Mononuclear cell (primary cell): Measurements from ENCODE around the gene SERPINH1. TPM values are rescaled to one million over a fixed set of nuclear protein-coding genes. Genes with fewer than 3 reads are reported as not detected.

ENCODE experiments used
- H3K27me3 ChIP-seq: 2 replicates; pipeline ENCODE4 v1.6.0; 2011; ENCODE audit warnings: low read length, control low read depth; ENCODE audit not compliant: insufficient read depth
- H3K4me1 ChIP-seq: 2 replicates; pipeline ENCODE4 v1.5.1; 2011; ENCODE audit warnings: mild to moderate bottlenecking, low read length, control low read depth; ENCODE audit not compliant: insufficient read depth
- H3K4me3 ChIP-seq: 2 replicates; pipeline ENCODE4 v1.5.1; 2011; ENCODE audit warnings: mild to moderate bottlenecking, low read length, moderate library complexity
- H3K9me3 ChIP-seq: 2 replicates; pipeline ENCODE4 v1.5.1; 2011; ENCODE audit warnings: low read depth, mild to moderate bottlenecking, control low read depth, low read length
- total RNA-seq: library from RNA; depleted of rRNA; stranded (reverse); fragments of >200 nt; gene quantifications from one replicate; pipeline ENCODE4 v1.2.3, GENCODE V29; 2012

Gene SERPINH1
- total RNA-seq, 1 donor = 2.3 TPM

DNA sequence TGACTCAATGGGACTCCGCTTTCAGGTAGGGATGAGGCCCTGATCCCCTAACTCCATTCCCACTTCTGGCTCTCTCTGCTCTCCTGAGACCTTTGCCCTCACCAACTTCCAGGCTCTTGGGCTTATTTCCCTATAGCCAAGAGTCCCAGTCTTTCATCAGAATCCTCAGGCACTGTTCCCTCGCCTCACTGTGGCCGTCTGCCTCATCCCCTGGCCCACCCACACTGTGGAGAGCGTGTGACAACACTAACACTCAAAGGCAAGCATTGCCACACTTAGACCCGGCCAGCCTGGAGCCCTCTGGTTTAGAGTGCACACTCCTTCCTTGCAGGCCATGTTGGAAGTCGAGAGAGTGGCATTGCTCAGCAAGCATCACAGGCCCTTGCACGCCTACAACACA is 27.0 kb downstream of the SERPINH1 start:
- H3K4me3 ChIP-seq = no peak overlapping the region
- no peaks in the 10 kb centered on the region for H3K4me1 ChIP-seq
- H3K27me3 ChIP-seq = no peaks in the 10 kb centered on the region
- no peaks in the 10 kb centered on the region for H3K9me3 ChIP-seq

DNA sequence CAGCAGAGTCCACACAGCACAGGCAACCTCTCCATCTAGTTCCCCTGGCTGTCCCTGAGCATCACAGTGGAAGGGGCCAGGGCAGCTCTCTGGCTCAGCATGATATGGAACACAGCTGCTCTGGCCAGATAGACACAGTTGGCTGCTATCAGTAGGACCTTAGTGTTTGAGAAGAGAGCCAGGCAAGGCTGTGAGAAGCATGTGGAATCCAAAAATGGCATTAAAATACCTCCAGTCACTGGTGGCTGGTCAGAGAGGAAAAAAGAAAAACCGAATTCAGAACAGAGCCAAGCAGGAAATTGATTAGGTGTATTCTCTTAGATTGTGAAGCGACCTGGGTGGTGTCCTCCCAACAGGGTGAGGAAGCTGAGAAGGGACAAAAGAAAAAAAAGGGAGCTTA is 27.9 kb downstream of the SERPINH1 start:
- H3K4me1 ChIP-seq = no peaks in the 10 kb centered on the region
- H3K9me3 ChIP-seq = no peaks in the 10 kb centered on the region
- H3K4me3 ChIP-seq = no peak overlapping the region
- no peaks in the 10 kb centered on the region for H3K27me3 ChIP-seq

DNA sequence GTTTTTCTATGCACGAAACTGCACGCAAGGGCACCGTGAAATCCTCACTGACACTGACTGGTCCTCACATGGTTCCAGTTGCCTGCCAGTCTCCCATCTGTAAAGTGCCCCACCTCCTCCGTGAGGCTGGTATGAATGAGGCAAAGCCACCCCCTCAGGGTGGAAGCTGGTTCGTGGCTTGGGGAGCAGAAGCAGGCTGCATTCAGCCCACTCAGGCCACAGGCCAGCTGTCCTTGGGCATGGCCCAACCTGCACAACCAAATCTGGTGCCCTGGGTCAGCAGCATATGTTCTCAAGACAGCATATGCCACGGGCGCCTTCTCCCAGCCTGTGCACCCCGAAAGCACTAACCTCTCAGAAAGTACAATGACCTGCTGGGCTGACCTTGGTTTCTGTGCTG is 29.3 kb downstream of the SERPINH1 start:
- Histone ChIP-seq H3K9me3 (no peaks in the 10 kb centered on the region), H3K27me3 (no peaks in the 10 kb centered on the region), H3K4me1 (no peaks in the 10 kb centered on the region), H3K4me3 (no peak overlapping the region)

DNA sequence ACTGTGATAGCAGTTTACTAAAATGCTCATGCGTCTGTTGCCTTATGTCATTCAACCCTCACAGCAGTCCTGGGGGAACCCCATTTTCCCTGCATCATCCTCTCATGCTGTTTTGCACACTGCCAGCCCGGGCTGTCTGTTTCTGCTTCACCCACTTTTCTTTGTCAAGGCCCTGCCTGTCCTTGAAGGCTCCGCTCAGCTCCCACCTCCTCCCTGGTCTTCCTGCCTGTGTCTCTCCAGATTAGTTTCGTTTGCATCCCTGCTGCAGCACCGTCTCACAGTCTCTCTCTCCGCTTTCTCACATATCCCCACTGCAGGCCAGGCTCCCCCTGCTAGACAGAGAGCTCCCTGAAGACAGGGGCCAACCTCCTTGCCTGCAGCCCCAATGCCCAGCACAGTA is 29.9 kb downstream of the SERPINH1 start:
- no peaks in the 10 kb centered on the region for H3K27me3 ChIP-seq

DNA sequence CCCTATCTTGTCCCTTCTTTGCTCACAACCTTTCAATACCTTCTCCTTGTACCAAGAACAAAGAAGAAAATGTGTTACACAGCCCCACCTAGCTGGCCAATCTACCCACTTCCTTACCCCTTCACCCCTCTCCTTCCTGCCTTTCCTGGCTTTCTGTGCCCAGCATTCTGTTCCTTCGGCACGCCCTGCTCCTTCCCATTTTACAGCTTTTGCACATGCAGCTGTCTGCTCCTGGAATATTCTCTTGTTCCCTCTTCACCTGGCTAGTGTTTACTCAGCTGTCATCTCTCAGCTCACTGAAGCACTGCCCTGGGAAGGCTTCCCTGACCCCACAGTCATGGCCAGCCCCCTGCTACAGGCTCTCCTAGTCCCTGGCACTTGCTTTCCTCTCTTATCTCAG is 30.7 kb downstream of the SERPINH1 start:
- Histone ChIP-seq H3K9me3 (no peaks in the 10 kb centered on the region), H3K4me3 (no peak overlapping the region), H3K27me3 (no peaks in the 10 kb centered on the region), H3K4me1 (no peaks in the 10 kb centered on the region)

More for the DNA sequence above, 29.9 kb downstream of the SERPINH1 start:
- no peaks in the 10 kb centered on the region for H3K4me1 ChIP-seq
- H3K9me3 ChIP-seq = no peaks in the 10 kb centered on the region
- no peak overlapping the region for H3K4me3 ChIP-seq

DNA sequence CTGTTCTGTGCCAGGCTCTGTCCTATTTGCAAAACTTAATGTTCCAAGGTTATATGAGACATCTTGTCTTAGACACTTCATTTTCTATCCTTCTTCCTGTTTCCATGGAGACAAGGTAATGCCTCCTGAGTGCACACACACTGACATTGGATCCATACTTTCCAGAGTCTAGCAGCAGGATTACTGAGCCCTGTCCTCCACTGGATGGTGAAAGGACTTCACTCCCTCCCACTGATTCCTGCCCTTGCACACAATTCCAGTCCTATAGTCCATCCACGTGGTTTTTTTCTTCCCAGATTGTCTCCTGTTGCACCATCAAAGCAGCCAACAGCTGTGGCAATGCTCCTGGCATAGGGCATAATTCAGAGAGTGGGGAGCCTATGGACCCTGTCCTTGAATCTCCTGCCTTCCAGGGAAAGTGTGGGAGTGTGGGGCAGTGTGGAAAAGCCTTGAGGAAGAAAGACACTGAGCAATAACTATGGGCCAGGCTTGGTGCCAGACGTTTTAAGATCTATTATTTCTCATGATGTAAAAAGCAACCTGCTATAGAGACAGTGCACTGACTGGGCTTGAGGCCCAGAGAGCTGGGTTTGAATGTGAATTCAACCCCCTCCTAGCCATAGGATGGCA is 31.3 kb downstream of the SERPINH1 start:
- H3K9me3 ChIP-seq = no peaks in the 10 kb centered on the region
- H3K27me3 ChIP-seq = no peaks in the 10 kb centered on the region
- no peak overlapping the region for H3K4me3 ChIP-seq
- H3K4me1 ChIP-seq = no peaks in the 10 kb centered on the region

DNA sequence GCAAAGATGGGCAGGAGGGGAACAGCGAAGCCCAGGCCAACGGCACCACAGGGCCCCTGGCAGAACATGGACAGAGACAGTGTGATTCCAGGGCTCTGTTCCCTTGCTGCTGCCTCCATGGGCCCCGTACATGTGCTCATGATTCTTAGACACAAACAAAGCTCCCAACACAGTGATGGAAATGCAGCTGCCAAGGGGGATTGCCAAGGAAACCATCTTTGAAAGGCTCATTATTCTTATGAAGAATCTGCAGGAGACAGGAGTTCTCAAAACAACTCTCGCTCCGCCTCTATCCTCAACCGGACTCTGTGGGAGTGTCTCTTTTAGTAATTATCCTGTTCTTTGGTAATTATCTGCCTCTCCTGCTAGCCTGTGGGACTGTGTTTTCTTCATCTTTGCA is 32.2 kb downstream of the SERPINH1 start:
- Histone ChIP-seq H3K4me3 (no peak overlapping the region), H3K9me3 (no peaks in the 10 kb centered on the region), H3K4me1 (no peaks in the 10 kb centered on the region), H3K27me3 (no peaks in the 10 kb centered on the region)

DNA sequence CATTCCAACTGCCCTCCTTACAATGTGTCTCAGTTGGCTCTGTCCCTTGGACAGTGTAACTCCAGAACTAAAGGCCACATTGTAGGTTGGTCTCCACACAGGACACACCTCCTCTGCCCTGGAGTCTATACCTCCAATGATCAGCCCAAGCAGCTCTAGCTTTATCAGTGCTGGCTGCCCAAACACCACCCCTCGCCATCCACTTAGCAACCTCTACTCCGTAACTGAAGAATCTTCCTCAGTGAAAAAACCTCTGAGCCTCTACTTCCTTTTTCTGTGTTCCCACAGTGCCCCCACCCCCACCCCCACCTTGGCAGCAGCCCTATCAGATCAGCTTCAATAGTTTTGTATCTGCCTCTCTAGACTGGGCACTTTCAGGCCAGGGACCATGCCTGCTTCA is 33.4 kb downstream of the SERPINH1 start:
- no peak overlapping the region for H3K4me3 ChIP-seq
- H3K9me3 ChIP-seq = no peaks in the 10 kb centered on the region
- H3K4me1 ChIP-seq = no peaks in the 10 kb centered on the region
- H3K27me3 ChIP-seq = no peaks in the 10 kb centered on the region

DNA sequence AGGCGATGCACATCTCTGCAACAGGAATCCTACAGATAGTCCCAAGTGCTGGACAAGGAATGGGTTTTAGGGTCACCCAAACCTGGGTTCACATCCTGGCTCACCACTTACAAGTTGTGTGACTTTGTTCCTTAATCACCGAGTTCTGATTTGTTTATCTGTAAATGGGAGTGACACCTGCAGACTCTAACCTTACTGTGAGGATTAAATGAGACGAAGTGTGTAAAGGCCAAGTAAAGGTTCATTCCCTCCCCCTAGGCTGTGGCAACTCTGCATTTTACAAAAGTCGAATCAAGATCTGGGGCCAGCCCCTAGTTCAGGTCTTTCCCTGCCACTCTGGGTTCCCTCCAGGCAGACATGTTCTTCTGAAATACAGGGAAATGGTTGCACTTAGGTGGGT is 34.9 kb downstream of the SERPINH1 start:
- Histone ChIP-seq H3K27me3 (no peaks in the 10 kb centered on the region), H3K4me3 (no peak overlapping the region), H3K4me1 (no peaks in the 10 kb centered on the region), H3K9me3 (no peaks in the 10 kb centered on the region)

DNA sequence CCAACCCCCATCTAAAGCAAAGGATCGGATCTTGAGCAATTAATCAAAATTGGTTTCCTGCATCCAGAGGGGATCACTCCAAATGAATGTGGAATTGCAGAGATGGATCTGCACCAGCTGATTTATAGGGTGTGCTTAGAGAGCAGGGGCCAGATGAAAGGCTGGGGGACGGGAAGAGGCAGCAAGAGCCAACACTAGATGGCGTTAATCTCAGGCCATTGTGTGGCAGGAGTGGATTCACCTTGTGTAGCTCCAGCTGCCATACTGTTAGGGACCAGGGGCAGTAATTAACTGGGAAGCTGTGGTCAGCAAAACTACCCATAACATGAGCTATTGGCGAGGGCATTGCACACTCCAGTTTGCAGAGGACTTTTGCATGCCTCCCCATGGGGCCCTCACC is 35.6 kb downstream of the SERPINH1 start:
- no peak overlapping the region for H3K4me3 ChIP-seq

DNA sequence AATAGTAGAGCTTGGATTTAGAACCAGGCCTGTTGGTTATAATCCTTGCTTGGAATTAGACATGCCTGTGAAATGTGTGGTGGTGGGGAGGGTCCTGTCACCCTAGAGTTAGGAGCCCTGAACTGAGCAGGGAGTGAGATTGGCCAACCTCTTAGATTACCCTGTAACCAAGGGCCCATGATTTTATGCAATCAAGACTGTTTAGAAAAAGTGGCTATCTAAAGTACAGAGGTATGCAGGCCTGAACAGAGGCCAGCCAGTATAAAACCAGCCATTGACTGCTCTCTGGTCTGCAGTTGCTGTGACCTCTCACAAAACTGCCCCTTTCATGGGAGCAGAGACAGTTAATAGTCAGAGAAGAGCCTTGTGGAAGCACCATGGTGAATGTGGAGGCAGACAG is 36.2 kb downstream of the SERPINH1 start:
- H3K9me3 ChIP-seq = no peaks in the 10 kb centered on the region
- H3K27me3 ChIP-seq = no peaks in the 10 kb centered on the region
- no peaks in the 10 kb centered on the region for H3K4me1 ChIP-seq
- H3K4me3 ChIP-seq = no peak overlapping the region

More for the DNA sequence above, 35.6 kb downstream of the SERPINH1 start:
- no peaks in the 10 kb centered on the region for H3K4me1 ChIP-seq
- no peaks in the 10 kb centered on the region for H3K9me3 ChIP-seq
- no peaks in the 10 kb centered on the region for H3K27me3 ChIP-seq

DNA sequence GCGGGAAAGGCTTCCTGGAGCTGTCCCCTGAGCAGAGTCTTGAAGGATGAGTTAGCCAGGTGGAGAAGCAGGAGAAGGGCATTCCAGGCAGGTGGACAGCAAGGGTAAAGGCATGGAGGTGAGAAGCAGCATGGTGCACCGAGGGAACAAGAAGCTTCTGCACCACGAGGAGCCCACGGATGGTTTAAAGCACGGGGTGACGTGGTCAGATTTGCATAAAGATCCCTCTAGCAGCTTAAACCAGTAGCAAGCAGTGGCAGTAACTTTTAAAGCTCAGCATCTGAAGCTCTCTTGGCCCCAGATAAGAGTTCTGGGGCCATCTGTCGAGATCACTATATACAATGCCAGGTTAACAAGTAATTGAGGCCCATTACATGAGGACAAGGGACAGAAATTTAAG is 36.8 kb downstream of the SERPINH1 start:
- Histone ChIP-seq H3K9me3 (no peaks in the 10 kb centered on the region), H3K4me3 (no peak overlapping the region), H3K4me1 (no peaks in the 10 kb centered on the region), H3K27me3 (no peaks in the 10 kb centered on the region)

DNA sequence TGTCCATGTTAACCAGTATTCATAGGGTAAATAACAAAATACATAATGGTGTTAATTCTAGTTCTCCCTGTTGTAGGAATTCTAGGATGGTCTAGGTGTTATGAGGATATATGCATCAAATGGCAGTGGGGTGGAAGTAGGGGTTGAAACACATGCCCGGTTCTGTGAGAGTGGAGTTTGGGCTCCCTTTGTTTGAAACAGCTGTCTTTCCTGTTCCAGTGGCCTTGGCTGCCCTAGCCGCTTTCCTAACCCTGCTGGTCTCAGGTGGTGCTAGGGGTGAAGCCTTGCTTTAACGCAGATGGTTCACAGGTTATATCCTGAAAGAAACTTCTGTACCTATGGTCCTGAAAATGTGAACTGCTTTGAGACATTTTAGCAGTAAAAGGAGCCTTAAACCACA is 38.3 kb downstream of the SERPINH1 start:
- Histone ChIP-seq H3K4me3 (no peak overlapping the region), H3K4me1 (no peaks in the 10 kb centered on the region), H3K27me3 (no peaks in the 10 kb centered on the region), H3K9me3 (no peaks in the 10 kb centered on the region)

DNA sequence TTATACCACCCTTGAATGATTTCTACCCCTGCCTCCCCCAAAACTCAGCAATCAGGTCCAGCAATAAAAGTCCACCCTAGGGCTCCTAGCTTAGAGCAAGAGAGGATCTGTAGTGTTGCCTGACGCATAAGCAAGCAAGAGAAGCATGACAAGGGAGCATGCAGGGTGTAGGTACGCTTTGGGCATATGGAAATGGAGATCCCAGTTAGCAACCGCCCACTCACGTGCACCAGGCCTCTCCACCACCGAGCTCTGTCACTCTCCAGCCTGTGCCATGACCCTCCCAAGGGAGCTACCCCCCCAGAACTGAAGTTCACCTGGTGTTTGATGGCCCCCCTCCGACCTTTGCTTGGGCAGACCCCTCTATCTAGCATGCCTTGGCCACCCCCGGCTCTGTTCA is 39.4 kb downstream of the SERPINH1 start:
- no peaks in the 10 kb centered on the region for H3K27me3 ChIP-seq

DNA sequence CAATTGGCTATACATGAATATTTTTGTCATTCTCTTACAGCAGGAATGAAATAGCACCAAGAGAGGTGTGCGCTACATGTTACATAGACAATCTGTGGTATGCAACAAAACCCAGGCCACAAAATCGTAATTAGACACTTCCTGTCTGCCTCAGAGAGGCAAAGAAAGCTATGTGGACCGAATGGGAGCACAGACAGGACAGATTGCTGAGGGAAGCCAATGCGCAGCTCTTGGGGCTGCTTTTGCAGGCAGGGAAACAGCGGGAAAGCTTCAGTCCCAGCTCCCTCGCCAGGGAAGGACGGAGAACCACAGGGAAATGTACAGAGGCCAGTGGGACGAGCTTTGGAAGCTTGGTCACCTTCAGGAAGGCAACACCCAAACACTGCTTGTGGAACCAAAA is 40.9 kb downstream of the SERPINH1 start:
- Histone ChIP-seq H3K4me3 (no peak overlapping the region), H3K4me1 (no peaks in the 10 kb centered on the region), H3K27me3 (no peaks in the 10 kb centered on the region), H3K9me3 (no peaks in the 10 kb centered on the region)

More for the DNA sequence above, 39.4 kb downstream of the SERPINH1 start:
- Histone ChIP-seq H3K4me3 (no peak overlapping the region), H3K9me3 (no peaks in the 10 kb centered on the region), H3K4me1 (no peaks in the 10 kb centered on the region)
